Right lobe of liver (tissue), 4 donors: ENCODE measurements around the gene PRKCZ.

ENCODE experiments used
- CTCF ChIP-seq, 4 donors: fragments of 200-600 bp in 3 of 4; fragments of 450-650 bp in 1 of 4; IDR thresholded peaks; one replicate each; pipeline versions ENCODE4 v1.5.1 to v1.8.0; 2016 to 2022; ENCODE audit warnings: antibody characterized with exemption in 4 of 4, mild to moderate bottlenecking in 2 of 4
- POLR2A ChIP-seq: fragments of 450-650 bp; IDR thresholded peaks from one replicate; pipeline ENCODE4 v1.6.1; 2017; ENCODE audit warnings: antibody characterized with exemption, mild to moderate bottlenecking
- donor health status: DM: no; HTN: no; CAD: no.
- donor health status: DM: no; HTN: no; CAD: no.
- donor health status: DM: no; HTN: yes; CAD: no.

- no peak for TF ChIP-seq CTCF (IDR thresholded peaks at IDR 0.05)
- TF ChIP-seq POLR2A = no peak
These were observed 4.3 kb downstream of the PRKCZ start for GRCh38 chr1:2054560-2054959.
